SU-DHL-6 (cell line): Measurements from ENCODE around the gene FAM20C.

ENCODE experiments used
- EZH2phosphoT487 ChIP-seq: fragments of 200-600 bp; sonication (generic), shearing (Covaris generic); conservative IDR thresholded peaks from 2 replicates; pipeline ENCODE4 v1.6.1; 2018; ENCODE audit warnings: mild to moderate bottlenecking, antibody characterized with exemption, low read length, moderate library complexity, mixed read lengths
- TF ChIP-seq, protein P1 (sequence below): fragments of 200-600 bp; sonication (generic); IDR thresholded peaks from one replicate; pipeline ENCODE4 v1.5.1; 2017; ENCODE audit warnings: antibody characterized with exemption, mild to moderate bottlenecking, low read length, moderate library complexity; ENCODE audit not compliant: insufficient read depth, poor library complexity, severe bottlenecking

DNA sequence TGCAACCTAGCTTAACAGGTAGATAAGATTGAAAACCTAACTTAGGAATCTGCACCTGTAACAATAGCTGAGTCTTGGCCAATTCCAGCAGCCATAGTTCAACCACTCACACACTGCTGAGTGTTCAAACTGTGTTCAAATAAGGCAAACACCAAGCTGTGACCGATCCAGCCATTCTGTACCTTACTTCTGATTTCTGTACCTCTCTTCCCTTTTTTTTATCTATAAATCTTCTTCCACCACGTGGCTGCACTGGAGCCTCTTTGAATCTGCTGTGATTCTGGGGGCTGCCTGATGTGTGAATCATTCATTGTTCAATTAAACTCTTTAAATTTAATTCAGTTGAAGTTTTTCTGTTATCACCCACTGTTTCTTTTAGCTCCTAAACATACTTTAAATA is 81.9 kb downstream of the FAM20C start:
- TF ChIP-seq, protein P1, sequence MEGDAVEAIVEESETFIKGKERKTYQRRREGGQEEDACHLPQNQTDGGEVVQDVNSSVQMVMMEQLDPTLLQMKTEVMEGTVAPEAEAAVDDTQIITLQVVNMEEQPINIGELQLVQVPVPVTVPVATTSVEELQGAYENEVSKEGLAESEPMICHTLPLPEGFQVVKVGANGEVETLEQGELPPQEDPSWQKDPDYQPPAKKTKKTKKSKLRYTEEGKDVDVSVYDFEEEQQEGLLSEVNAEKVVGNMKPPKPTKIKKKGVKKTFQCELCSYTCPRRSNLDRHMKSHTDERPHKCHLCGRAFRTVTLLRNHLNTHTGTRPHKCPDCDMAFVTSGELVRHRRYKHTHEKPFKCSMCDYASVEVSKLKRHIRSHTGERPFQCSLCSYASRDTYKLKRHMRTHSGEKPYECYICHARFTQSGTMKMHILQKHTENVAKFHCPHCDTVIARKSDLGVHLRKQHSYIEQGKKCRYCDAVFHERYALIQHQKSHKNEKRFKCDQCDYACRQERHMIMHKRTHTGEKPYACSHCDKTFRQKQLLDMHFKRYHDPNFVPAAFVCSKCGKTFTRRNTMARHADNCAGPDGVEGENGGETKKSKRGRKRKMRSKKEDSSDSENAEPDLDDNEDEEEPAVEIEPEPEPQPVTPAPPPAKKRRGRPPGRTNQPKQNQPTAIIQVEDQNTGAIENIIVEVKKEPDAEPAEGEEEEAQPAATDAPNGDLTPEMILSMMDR: no peak
- no peak for TF ChIP-seq EZH2phosphoT487
